Measurements from ENCODE around the gene USHBP1.

- TF ChIP-seq CTCF (IDR thresholded peaks at IDR 0.05), result no peak
- no peak for TF ChIP-seq POLR2A (IDR thresholded peaks at IDR 0.05)
These were observed 5.3 kb downstream of the USHBP1 start for GRCh38 chr19:17259118-17259780.
